Endometrium (tissue), 2 donors: ENCODE data around the gene BBS9.
"Not testable (repeated sequence)": the region's sequence is repeated elsewhere in the genome, so short reads cannot be mapped to it uniquely, and the experiment has no call there.

Source experiments
- FAIRE-seq: peaks from 2 replicates; lab custom pipeline; 2012; peaks lifted over from hg19 to GRCh38; lab: Jason Lieb, UNC
- donor health status: control.
- donor health status: control.

Gene BBS9

GRCh38 chr7:33500703-33501701 lies 371.6 kb downstream of the BBS9 start:
- FAIRE-seq = no peak

DNA sequence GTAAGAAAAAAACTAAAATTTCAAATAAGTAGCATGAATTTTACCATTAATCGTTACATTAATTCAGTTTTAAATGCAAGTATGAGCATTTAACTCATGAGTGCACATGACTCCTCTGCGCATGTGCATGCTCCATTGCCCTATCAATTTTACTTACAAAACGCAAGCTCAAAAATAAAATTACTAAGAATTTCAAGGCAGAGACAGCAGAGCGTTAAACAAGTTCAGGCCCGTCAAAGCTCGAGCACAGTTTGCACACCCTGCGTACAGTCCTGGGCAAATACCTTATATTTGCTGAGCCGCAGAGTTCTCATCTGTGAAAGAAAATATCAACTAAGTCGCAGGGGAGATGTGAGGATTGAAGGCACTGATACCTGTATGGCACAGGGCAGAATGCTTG lies 373.6 kb downstream of the BBS9 start:
- FAIRE-seq = no peak

GRCh38 chr7:33503736-33504135 lies 374.4 kb downstream of the BBS9 start:
- FAIRE-seq = no peak

GRCh38 chr7:33504266-33504665 lies 374.9 kb downstream of the BBS9 start:
- no peak for FAIRE-seq

DNA sequence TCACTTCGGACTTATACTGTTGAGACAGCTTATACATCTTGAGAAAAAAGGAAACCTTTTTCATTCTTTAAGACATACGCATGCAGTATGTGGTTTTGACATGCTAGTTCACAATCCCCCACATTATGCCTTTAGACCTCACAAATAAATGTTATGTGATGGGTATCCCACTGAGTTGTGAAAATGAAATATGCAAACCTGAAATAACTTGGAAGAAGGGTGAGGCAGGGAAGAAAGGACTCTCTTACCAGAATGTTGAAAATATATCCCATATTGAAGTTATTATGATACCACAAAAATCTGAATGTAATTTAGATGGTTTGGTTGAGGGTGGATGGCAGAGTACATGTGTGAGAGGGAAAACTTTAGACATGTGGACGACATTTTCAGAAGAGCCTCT lies 379.8 kb downstream of the BBS9 start:
- no peak for FAIRE-seq

- no peak for FAIRE-seq
These were observed 382.4 kb downstream of the BBS9 start for GRCh38 chr7:33511778-33512177.

GRCh38 chr7:33516568-33516967 lies 387.2 kb downstream of the BBS9 start:
- no peak for FAIRE-seq

- FAIRE-seq = no peak
These were observed 387.8 kb downstream of the BBS9 start for GRCh38 chr7:33517191-33517590.

- not testable (repeated sequence) for FAIRE-seq
These were observed 397.6 kb downstream of the BBS9 start for GRCh38 chr7:33527008-33527407.

- not testable (repeated sequence) for FAIRE-seq
These were observed 398.2 kb downstream of the BBS9 start for GRCh38 chr7:33527613-33528012.

DNA sequence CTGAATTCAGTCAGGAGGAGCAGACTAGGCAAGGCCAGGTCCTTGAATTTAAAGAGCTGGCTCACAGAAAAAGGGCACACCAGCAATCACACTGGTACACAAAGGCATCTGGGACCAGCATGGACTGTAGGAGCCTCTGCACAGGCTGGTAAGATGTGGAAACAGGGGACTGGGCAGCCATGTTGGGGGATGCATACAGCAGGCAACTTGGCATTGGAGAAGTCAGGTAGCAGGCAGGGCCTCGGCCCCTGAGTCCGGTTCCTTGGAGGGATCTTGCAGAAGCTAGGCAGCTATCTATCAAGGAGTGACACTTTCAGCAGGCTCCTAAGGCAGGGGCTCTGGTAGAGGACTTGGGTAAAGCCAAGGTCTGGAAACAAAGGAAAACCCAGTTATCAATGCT lies 399.7 kb downstream of the BBS9 start:
- no peak for FAIRE-seq

- FAIRE-seq = no peak
These were observed 401.3 kb downstream of the BBS9 start for GRCh38 chr7:33530664-33531063.

GRCh38 chr7:33531888-33532287 lies 402.5 kb downstream of the BBS9 start:
- FAIRE-seq = no peak

- FAIRE-seq = no peak
These were observed 405.5 kb downstream of the BBS9 start for GRCh38 chr7:33534833-33535232.

DNA sequence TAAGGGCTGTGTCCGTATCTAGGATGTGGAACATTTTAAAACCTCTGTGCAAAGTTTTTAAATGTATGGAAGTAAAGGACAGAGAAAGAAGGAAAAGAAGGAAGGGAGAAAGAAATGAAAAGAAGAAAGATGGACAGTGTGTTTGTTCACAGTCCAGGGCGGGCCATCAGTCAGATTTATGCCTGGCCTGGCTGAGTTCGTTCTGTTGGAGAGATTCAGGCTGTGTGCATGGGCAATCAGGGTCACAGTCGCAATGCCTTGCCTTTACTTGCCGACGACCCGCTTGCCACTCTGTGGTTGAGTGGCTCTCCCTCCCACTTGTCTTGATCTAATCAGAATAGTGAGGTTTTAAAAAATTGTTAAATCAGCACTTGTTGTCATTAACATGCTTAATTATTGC lies 406.6 kb downstream of the BBS9 start:
- FAIRE-seq = no peak

- no peak for FAIRE-seq
These were observed 407.2 kb downstream of the BBS9 start for GRCh38 chr7:33536398-33537103.

DNA sequence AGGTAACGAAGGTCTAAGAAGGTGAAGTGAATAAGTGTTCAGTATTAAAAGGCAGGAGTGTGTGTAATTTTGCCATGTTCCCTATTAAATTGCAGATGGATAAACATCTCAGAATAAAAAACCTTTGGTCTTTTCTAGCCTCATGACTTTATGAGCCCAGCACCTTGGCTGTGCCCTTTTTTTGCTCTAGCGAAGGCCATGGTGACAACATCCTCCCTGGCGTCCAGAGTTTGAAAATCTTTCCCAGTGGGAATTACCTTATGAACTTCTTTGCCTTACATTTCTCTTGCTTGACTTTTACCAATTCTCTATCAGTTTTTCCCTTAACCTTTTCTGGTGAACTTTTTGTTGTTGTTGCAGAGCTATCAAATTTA lies 407.7 kb downstream of the BBS9 start:
- no peak for FAIRE-seq

DNA sequence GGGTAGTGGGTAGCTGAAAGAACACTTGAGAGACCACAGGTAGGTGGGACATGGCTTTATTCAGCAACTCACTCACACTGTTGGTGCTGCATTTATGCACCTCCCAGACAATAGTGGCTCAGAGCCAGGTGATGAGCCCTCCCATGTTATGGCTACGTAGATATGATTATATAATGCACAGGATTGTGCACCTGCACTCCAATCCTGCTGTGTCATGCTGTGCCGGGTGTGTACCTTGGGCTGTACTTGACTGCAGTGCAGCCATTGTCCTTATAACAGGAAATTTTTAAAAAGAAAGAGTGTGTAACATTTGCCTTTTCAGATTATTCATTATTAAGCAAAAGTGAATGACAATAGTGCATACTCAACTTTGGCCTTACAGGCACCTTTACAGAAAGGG lies 409.8 kb downstream of the BBS9 start:
- no peak for FAIRE-seq

DNA sequence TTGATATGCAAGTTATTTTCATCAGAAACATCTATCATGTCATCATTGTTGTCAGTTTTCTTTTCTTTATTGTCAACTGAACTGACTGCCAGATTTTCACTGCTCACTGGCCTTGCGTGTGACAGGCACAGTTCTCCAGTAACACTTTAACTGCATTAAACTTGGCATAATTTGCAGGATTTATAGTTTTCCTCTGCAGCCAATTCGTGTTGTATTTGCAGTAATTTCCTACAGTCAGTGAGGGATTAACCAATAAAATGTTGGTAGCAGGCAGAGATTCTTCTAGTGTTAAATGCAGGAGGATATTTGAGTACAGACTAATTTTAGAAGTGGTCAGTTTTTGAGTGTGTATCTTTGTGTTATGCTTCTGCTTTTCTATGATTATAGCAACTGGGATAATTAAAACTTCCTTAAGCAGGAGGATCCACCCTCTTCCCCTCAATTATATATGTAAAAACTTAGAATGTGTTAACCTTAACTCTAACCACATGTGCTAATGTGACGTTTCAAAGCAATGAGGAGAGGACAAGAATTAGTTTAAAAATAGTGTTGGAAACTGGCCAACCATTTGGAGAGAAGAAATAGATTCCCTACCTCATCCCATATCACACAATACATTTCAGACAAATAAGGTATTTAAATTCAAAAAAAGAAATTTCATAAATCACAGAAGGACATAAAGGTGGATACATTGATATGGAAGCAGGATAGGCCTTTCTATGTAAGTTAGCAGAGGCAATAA lies 410.5 kb downstream of the BBS9 start:
- FAIRE-seq = no peak

DNA sequence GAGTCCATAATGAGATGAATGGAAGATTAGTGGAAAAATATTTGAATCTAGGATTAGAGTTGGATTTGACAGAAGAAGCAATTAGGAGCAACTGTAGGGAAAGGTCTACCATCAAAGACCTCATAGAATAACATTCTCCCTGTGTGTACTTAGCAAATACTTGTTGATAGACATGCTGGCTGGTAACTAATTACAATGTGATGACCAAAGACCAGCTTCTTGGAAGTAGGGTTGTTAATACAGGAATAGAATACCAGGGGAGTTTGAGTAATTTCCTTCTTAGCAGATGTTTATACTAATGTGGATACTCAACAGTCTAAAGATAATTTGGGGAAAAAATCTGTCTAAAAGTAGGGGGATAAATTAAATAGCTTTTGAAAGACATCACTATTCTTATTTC lies 418.5 kb downstream of the BBS9 start:
- FAIRE-seq = no peak

- FAIRE-seq = no peak
These were observed 421.0 kb downstream of the BBS9 start for GRCh38 chr7:33550363-33550762.

DNA sequence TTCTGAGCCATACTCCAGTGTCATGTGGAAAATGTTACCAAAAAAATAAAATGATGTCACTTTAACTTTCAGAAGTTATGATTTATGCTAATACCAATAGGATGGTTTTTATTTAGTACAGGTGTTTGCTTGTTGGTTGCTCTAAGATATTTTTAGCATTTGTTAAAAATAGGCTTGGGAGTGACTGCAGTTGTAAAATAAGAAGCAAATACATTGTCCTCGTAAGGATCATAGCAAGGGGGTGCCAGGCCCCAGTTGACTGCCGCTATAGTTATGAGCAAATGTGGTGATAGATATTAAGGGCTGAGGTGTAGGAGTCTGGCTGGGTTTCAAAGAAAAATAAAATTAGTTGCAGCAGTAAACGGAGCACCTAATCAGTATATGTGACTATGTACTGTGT lies 421.6 kb downstream of the BBS9 start:
- no peak for FAIRE-seq

GRCh38 chr7:33554046-33554445 lies 424.7 kb downstream of the BBS9 start:
- FAIRE-seq = no peak
